Stimulated activated CD4-positive, alpha-beta T cell treated with anti-CD3 and anti-CD28 coated beads, Interleukin-12 subunit alpha, Interleukin-12 subunit beta, amount 100 ng/mL, for 24 hours (primary cell): ENCODE results near the gene PREX1.

Experiments
- DNase-seq, 2 experiments: peaks; one replicate each; pipeline ENCODE4 v3.0.0-alpha.2; 2020; ENCODE audit warnings: low read depth in 2 of 2

Gene PREX1

DNA sequence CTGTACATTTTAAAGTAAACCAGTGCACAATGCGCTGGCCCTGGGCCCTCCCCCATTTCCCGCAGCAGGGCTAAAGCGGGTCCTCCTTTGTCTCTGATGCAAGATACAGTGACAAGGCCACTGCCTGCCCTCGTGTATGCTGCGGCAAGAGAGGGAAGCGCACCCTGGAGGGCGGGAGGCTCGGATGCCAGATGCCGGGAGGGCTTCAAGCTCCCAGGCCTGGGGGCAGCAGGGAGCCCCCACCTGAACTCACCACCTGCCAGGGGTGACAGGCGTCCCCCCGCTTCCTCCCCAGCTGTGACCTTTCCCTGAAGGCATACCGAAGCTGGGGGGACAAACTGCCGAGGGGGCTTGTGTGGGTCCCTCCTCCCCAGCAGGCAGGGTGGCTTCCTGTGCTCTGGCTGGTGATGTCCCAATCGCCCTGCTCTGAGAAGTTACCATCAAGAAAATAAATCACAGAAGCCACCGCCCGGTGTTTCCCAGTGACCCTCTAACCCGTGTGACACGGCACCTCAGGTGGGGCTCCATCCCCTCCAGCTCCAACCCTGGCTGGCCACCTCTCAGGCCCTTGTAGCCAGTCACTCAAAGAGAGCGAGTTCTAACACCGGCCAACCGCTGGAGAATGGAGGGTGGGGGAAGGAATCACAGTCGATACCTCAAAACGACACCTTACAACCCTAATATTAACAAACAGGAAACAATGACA is 203.3 kb downstream of the PREX1 start:
- DNase-seq, result no peak

DNA sequence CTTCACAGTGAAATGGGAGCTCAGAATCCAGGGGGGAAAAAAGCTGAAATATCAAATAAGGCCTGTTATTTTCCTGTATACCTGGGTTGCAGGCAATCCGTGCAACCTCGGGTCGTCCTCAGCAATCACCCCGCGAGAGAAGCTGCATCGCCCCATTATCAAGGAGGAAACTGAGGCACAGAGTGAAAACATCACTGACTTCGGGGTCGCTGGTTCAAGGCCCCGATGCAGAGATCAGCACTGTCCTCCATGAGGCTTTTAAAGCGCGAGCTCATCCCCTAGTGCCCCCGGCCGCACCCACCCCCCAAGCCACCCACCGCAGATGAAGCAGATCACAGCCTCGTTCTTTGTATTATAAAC is 203.9 kb downstream of the PREX1 start:
- DNase-seq, result no peak

DNA sequence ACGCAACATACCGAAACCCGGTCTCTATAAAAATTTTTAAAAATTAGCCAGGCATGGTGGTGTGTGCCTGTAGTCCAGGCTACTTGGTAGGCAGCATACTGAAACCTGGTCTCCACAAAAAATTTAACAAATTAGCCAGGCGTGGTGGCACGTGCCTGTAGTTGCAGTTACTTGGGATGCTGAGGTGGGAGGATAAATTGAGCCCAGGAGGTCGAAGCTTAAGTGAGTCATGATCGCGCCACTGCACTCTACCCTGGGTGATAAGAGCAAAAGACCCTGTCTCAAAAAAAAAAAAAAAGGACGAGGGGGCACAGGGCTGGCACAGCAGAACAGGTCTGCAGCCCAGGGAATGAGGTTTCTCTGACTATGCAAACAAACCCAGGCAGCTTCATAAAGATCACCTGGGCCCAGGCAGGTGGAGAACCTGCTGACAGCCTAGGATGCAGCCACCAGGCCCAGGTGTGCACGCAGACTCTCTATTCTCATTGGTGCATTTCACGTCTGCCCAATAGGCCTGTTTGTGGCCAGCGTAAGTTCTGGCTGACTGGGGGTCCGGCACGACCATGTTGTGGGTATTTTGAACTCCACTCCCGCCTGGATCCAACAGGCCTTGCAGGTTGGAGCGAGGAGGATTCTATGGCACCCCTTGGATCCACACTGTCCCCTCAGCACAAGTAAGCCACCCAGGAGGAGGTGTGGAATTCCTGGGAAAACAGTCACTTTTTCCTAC is 204.5 kb downstream of the PREX1 start:
- DNase-seq, result no peak

DNA sequence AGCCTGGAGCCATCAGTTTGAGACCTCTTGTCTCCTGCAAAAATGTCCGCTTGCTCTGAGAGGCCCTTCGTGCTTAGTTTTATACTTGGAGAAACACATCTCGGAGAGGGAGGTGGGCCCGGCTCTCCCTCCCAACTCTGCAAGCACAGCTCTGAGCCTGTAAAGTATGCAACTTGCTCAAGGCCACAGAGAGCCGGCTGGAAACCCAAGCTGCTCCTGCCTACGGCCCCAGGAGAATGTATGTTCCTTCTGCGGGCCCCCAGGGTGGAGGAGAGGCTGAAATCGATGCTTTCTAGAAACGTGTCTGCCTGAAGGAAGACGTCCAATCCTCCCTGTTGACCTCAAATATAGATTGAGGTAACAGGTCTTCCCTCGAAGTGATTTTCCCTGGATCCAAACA is 205.4 kb downstream of the PREX1 start:
- DNase-seq, result no peak

DNA sequence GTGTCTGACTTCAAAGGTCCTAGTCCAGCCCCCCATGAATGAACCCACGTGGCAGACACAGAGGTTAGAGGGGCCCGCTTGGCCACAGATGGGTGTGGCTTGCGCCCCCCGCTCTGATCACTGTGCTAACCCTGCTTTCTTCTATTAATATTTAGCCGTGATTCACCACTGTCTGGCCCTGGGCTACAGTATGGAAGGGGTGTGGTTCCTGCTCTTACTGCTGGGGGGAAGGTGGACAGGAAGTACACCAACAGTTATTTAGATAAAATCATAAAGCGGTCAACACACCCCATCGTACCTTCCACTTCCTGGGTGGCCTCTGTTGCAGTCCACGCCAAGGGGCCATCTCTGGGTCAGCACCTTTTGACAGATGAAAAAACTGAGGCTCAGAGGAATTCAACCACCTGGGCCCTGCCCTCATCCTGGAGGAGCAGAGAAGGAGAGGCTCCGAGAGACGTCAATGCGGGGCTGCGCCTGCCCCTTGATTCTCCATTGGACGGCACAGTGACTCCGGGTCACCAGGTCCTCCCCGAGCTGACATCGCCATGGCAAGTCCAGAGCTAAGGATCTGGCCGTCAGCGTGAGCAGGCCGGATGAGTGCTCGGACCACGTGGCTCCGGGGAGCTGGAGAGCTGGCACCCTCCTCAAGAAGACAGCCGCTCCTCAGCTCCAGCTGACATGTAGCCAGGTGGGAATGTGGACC is 206.3 kb downstream of the PREX1 start:
- no peak for DNase-seq

DNA sequence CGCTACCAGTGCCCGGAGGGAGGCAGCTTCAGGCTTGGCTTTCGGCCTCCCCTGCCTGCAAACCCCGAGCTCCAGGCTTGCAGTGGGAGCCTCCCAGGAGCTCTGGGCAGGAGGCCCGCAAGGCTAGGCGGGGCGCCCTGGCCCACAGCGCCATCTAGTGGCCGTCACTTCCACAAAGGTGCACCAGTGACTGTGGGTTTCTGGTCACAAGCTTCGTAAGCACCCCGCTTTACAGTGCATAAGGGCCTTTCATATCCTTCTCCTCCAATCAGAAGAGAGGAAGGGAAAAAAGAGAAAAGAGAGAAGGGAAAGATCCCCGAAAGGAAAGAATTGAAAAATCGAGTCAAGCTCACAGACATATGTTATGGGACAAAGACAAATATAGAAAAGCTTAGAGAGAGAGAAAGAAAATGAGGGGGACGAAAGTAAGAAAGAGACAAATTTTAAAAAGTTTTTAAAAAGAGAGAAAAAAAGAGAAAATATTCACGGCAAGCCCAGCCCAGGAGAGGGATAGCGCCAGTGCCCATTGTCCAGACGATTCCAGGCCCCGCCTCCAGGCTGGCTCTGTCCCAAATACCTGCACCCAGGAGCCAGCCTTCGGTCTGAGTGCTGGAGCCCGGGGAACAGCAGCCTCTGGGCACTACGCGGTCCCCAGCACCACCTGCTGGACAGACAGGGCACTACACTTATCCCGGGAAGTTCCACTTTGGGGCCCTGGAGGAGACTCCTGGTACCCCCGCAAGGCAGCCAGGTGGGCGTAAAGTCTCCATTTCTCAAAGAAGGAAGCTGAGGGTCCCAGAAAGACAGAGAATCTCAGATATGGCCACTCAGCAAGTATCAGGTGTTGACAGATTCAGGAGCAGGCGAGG is 207.1 kb downstream of the PREX1 start:
- DNase-seq, result peak; percentile 43 to 73

DNA sequence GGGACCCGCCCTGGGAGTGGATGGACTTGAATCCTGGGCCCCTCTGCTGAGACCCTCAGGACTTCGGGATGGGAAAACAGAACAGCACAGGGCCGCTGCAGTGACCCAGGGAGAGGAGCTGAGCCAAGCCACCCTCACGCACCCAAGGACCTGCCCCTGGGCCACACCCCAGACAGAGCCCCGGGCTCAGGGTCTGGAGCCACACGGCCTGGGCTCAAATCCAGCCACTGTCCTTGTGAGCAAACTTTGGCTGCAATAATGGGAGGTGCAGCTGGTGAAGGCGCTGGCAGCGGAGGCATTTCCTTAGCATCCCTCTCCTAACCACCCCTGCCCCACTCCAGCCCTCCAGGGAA is 207.7 kb downstream of the PREX1 start:
- DNase-seq, result no peak

DNA sequence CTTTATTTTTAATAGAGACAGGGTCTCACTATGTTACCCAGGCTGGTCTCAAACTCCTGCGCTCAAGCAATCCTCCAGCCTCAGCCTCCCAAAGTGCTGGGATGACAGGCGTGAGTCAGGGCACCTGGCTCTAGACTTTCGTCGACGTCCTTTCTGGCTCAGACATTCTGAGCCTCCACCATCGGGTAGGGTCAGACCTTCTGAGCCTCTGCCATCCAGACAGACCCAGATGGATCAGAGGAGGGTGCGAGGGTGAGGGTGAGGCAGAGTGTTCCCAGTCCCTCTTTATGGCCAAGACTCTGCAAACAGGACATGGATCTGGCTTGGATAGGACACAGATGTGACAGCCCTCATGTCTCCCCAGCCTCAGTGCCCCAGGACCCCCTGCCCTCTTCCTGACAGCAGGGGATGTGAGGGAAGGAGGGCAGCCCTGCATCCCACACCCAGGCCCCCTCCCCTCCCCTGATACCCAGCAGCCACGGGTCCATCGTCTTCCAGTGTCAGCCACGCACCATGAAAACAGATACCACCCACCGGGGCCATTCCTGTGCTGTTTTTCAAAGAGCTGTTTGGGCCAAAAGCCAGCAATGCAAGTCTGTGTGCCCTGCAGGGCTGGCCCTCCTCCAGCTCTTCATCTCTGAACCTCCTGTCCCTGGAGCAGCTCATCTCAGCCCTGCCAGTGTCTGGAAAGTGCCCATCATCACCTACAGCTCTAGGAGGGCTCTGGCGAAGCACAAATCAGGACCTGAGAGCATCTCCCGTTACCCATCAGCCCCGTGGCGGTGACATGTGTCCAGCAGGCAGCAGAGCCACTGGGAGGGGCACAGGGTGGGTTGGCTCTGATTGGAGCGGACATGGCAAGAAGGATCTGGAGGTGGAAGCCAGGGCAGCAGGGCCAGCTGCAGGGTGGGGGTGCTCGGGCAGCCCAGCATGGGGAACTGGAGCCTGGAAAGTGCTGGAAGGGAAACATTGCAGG is 208.4 kb downstream of the PREX1 start:
- DNase-seq, result no peak

DNA sequence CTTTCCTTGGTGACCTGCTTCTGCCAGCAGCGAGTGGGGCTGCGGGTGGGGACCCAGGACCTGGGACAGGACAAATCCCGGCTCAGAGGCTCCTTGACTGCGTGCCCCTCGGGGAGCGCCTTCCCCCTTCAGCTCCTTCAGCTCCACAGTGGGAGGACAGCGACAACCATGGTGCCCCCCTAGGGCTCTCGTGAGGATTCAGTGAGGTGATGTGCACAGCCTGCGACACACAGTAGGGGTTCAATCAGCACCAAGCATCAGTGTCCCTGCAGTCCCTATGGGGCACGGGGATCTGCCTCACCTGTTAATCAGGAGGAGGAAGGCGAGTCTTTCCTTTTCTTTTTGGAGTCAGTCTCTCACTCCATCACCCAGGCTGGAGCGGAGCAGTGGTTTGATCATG is 209.2 kb downstream of the PREX1 start:
- no peak for DNase-seq

DNA sequence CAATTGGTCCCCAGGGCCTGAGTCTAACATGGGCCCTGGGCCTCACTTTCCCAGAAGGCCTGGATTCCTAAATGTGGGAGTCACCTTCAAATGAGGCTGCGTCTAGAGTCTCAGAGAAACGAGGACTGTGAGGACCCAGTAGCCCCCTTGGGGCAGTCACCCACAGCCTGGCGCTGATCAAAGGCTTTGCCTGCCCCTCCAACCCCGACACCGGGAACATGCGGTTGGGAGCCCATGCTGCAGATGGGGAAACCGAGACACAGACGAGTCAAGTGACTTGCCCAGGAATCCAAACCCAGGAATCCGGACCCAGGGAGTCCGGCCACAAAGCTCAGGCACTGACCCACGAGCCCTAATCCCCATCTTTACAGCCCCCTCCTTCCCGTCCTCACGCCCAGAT is 209.7 kb downstream of the PREX1 start:
- no peak for DNase-seq

DNA sequence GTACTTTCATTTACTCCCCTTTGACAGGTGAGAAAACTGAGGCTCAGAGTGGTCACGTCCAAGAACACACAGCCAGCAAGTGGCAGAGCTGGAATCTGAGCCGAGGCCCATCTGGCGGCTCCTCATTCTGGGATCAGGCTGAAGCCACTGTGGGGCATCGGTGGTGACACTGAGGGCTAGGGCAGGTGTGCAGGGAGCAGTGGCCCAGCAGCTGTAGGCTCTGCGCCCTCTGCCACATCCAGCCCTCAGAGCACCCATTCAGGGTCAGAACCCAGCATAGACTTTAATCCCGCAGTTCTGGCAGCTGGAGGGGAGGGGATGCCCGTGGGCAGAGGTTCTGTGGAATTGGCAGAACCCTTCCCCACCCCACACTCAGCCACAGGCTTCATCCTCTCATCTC is 210.3 kb downstream of the PREX1 start:
- no peak for DNase-seq

DNA sequence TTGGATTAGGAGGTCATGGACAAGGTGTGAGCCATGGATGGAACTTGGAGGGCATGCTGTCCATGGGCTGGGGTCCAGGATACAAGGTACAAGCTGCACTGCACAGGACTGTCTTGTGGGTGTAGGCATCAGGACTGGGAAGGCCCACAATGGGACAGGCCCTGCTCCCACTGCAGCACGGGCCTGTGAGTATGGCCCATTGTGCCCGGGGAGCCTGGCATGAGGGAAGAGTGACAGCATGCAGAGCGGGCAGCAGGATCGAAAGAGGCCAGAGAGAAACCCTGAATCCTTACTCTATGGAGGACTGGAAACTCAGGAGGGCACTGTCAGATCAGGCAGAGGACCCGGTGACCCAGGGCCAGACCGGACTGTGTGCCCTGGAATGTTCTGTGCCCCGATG is 211.3 kb downstream of the PREX1 start:
- DNase-seq, result no peak

DNA sequence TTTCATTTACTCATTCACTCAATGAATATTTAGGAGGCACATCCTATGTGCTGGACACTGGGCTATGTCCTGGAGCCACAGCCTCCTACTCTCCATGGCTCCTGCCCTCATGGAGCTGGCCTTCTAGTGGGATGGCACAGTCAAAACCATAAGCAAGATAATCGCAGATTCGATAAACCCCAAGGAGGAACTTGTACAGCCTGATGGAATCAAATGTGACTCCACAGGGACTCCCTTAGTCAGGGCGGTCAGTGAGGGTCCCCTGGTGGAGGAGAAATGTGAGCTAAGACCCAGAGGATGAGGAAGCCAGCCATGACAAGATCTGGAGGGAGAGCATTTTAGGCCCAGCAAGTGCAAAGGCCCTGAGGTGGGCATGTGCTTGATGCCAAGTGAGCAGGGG is 211.9 kb downstream of the PREX1 start:
- no peak for DNase-seq

DNA sequence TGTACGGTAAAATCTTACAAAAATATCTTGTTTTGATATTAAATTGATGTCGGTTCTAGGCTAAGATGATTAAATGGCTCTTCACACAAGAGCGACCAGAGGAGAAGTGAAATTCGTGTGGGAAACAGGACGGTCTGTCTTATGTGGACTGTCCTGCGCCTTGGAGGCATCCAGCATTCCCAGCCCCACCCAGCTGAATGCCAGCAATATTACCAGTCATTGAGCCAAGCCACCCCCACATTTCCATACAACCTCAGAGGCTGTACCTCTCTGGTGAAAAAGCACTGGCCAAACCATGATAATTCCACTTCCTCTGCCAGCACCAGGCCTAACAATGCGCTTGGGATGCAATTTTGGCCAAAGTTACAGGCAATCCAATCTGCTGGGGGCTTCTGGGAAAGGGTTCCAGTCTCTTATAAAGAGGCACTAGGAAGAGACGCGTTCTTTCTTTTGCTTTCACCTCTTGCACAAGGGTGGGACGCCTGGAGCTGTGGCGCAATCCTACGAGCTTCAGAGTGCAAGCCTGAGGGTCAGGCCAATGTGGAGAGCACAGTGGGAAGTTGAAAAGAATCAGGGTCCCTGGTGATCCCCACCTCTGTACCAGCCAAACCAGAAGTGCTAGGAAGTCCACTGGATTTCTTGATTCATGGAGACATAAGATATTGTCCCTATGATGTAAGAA is 213.1 kb downstream of the PREX1 start:
- no peak for DNase-seq

DNA sequence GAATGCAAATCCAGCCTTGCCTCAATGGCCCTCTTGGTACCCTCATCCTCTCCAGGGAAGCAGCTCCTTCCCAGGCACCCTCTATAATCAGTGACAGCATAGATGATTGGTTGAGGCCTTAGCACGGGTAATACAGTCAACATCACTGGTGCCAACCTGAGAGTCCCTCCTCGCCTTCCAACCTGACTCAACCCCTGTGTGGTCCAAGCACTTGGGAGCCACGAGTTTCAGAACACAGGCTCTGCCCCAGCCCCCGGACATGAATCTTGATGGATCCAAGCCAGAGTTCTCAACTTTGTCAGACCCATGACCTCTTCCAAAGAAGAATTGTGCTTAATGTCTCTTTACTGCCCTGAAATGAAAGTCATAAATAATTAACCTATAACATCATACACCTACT is 213.9 kb downstream of the PREX1 start:
- DNase-seq, result no peak

DNA sequence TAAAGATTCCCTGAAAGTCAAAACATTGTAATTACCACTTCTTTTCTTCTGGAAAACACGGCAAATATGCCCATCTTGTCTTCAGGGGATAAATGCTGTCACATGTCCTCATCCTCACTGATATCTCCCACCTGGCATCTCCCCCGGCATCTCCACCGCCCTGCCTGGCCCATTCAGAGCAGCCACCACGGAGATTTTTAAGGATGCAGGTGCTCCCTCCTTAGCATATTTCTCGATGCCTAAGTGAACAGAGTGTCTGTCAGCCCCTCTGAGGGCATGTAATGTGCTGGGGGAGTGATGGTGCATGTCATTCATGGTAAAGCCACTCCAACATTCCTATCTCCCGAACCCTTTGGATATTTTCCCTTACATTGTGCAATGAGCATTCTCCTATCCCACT is 215.5 kb downstream of the PREX1 start:
- DNase-seq, result no peak

DNA sequence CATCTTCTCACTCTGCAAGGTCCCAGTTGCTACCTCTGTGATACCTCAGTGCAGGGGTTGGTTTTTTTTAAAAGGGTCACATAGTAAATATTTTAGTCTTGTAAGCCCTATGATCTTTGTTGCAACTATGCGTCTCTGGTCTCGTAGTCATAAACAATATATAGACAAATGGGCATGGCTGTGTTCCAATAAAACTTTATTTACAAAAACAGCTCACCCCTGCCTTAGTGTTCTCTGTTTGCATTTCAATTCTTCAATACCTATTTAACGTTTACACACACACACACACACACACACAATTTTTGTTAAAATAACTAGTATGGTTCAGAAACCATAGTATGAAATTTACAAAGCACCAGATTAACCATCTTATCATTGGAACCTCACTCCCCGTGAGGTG is 216.8 kb downstream of the PREX1 start:
- no peak for DNase-seq

DNA sequence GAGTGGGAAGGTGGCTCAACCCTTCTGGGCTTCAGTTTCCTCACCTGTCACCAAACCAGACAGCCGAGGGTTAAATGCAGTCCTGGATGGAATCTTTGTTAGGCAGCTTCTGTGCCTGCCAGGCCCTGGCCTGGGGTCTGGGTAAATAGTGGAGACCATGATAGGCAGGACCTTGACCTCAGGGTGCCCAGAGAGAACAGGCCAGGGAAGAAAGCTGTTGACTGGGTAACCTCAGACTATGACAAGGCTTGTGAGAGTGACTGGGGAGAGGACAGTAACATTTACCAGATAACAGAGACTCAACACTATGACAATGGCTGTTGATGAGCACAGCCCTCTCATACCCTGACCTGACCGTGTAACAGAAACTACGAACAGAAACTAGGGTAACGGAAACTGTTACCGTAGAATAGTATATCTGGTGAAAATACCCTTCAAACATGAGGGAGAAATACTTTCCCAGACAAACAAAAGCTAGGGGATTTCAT is 218.3 kb downstream of the PREX1 start:
- no peak for DNase-seq

DNA sequence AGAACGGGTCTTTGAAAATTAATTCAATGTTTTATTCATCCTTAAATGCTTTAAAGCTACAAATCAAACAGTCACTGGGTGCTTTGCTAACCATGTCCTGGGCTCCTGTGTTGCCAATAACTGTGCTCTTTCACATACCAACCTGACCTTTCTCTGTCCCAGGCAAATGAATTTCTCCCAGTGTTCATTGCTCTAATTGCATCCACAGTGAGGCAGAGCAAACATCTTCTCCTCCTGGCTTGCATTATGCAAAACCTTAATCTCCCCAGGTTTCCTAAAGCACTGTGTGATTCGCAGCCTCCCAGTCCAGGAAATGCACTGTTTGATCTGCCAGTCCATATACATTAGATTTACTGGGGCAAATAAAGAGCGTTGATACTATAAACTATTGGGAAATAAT is 219.0 kb downstream of the PREX1 start:
- no peak for DNase-seq

DNA sequence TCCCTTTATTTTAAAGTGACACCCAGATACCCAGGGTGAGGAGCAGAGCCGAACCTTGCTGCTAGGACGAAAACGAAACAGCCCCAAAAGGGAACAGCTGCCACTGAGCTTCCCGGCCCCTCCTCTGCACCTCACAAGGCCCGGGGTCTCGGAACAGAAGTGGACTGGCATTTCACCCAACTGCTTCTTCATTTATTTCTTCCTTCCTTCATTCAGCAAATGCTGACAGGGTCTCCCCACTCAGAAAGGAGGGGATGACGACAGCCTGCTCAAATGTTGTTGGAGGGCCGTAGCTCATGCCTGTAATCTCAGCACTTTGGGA is 220.3 kb downstream of the PREX1 start:
- no peak for DNase-seq
